Body of pancreas (tissue), 4 donors: ENCODE measurements around the gene MUC6.

Experiments used
- POLR2A ChIP-seq, 3 donors: fragments of 450-650 bp; IDR thresholded peaks; one replicate each; pipeline ENCODE4 v1.6.1; 2016; ENCODE audit warnings: antibody characterized with exemption in 3 of 3, mild to moderate bottlenecking in 2 of 3
- TF ChIP-seq, protein P1 (sequence below), 7 experiments: fragments of 450-650 bp in 4 of 7; fragments of 200-600 bp in 3 of 7; sonication (generic) in 3 of 7; IDR thresholded peaks; one replicate each; pipeline ENCODE4 v1.5.1; 2016 to 2019; ENCODE audit warnings: antibody characterized with exemption in 7 of 7

DNA sequence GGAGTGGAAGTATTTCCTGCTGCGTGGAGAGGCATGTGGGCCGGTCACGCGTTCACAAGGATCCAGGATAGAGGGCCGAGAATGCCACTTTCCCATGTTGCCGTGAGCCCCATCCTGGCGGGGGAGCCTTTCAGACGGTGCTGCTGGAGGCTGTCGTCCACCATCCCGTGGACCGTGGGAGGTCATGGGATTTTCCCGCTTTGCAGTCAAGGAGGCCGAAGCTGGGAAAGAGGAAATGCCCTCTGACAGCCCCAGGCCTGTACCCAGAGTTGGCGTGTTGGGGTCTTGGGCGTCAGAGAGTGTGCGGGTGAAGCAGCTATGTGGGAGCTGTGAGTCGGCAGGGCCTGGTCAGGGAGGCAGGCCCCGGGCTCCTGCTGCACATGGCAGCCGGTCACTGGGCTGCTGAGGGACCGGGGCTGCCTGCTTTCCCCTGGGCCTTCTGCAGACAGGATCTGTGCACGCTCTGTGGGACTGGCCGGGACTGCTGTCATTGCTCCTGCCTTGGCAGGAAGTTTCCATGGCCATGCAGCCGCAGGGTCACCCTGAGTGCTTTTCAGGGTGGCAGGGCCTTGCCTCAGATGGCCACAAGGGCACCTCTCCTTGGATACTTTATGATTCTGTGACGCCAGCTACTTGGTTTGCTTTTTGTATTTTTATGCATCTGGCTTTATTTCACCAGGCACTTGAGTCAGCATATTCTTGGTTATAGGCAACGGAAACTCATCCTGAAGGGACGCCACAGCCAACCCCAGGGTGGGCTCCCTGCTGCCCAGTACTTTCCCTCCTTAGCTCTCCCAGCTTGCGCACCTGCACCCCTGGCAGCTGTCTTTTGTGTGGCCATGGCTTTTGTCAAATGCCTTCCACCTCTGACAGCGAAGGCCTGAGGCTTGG is 58.4 kb downstream of the MUC6 start:
- TF ChIP-seq, protein P1, sequence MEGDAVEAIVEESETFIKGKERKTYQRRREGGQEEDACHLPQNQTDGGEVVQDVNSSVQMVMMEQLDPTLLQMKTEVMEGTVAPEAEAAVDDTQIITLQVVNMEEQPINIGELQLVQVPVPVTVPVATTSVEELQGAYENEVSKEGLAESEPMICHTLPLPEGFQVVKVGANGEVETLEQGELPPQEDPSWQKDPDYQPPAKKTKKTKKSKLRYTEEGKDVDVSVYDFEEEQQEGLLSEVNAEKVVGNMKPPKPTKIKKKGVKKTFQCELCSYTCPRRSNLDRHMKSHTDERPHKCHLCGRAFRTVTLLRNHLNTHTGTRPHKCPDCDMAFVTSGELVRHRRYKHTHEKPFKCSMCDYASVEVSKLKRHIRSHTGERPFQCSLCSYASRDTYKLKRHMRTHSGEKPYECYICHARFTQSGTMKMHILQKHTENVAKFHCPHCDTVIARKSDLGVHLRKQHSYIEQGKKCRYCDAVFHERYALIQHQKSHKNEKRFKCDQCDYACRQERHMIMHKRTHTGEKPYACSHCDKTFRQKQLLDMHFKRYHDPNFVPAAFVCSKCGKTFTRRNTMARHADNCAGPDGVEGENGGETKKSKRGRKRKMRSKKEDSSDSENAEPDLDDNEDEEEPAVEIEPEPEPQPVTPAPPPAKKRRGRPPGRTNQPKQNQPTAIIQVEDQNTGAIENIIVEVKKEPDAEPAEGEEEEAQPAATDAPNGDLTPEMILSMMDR (IDR thresholded peaks at IDR 0.05), result no peak
- TF ChIP-seq POLR2A (IDR thresholded peaks at IDR 0.05), result no peak
